Measurements from ENCODE around the gene RNF182.

GRCh38 chr6:13934721-13935120 lies 10.0 kb downstream of the RNF182 start:
- no peak for TF ChIP-seq POLR2AphosphoS5 (IDR thresholded peaks at IDR 0.05)
- TF ChIP-seq POLR2A (IDR thresholded peaks at IDR 0.05) = no peak
- no peak for TF ChIP-seq EP300 (IDR thresholded peaks at IDR 0.05; ENCODE audit: low read depth)

All from transverse colon (tissue), 3 donors.